ENCODE data around the gene GPATCH2. TPM values are rescaled to one million over a fixed set of nuclear protein-coding genes. Genes with fewer than 3 reads are reported as not detected.

GPATCH2 gene
- total and polyA plus RNA-seq, 10 of the 15 experiments (the other 5 are each of a cell fraction or from before 2014, with no cell fraction given): 3.2 to 12.2 (median 5.4) TPM

DNA sequence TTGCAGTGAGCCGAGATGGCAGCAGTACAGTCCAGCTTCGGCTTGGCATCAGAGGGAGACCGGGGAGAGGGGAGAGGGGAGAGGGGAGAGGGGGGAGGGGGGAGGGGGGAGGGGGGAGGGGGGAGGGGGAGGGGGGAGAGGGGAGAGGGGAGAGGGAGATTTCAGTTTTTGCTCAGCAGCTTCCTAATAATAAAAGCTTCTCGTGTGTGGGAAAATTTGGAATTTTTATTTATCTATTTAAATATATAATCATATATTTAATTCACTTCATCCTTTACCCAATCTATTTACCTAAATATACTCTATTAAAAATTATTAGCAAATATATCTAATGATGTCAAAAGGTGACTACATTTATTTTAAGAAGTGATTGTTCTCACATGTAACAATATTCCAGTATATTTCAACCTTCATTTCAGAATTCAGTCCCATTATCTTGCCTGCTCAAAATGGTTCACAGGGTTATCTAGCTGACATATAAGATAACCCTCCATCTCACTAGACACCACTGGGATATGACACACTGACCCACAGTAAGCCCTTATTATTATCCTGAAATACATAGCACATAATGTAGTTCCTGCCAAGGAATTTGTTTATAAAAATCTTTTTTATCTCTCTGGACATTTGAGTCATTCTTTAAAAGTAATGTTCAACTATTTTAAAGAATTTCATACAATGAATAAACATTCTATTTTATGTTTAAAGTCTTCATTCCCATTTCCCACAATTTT is 105.9 kb downstream of the GPATCH2 start:
- no peaks in the 10 kb centered on the region for H3K27me3 ChIP-seq (replicated peaks in 1 of 2; ENCODE audit: control insufficient read depth in 2 of 2, insufficient read depth in 2 of 2, low read length in 1 of 2)
- ChIA-PET SMC1A (ENCODE audit: uncharacterized antibody, unreplicated experiment) (interaction anchor here (1.0 kb wide), 1 partner anchor 52 kb away, joined by 3 read pairs; no protein-coding TSS in a partner anchor), POLR2A (no interaction called here), RAD21 (ENCODE audit: unreplicated experiment) (no interaction called here), CTCF (interaction anchor here (0.6 kb wide), 1 partner anchor 59 kb away, joined by 3 read pairs; no protein-coding TSS in a partner anchor)
- no peak overlapping the region for H2AFZ ChIP-seq (ENCODE audit: control insufficient read depth, low read depth, low read length)
- no peaks in the 10 kb centered on the region; a peak in 1 of 4 replicates for H3K36me3 ChIP-seq (ENCODE audit: control insufficient read depth in 2 of 2, insufficient read depth in 2 of 2, low read length in 1 of 2)
- intact Hi-C loops (cut with micrococcal nuclease; ENCODE audit: unreplicated experiment): no loop called here
- FAIRE-seq: no peak
- no peak overlapping the region for H3K4me3 ChIP-seq
- ATAC-seq: no peak
- no peak overlapping the region for H3K4me2 ChIP-seq (ENCODE audit: control insufficient read depth, insufficient read depth)
- BruUV-seq (replicated peaks): no TSS peak
- no peak for DNase-seq (ENCODE audit: low read depth, low spot score)
- in situ Hi-C loops (cut with MboI): no loop called here
- no peak overlapping the region for H3K27ac ChIP-seq (ENCODE audit: control insufficient read depth, insufficient read depth)
- no peaks in the 10 kb centered on the region for H4K20me1 ChIP-seq (ENCODE audit: control insufficient read depth, insufficient read depth)
- no peaks in the 10 kb centered on the region for H3K79me2 ChIP-seq (ENCODE audit: control insufficient read depth, insufficient read depth, low read length)
- no peaks in the 10 kb centered on the region for H3K4me1 ChIP-seq (ENCODE audit: control insufficient read depth, insufficient read depth, low read length)
- H3K9me3 ChIP-seq (replicated peaks; ENCODE audit: control insufficient read depth, insufficient read depth, low read length): no peaks in the 10 kb centered on the region; the same call in 2 of the 3 replicates
- 50% methylated on average over 1 of the region's 4 CpGs for WGBS (ENCODE audit: insufficient coverage, insufficient replicate concordance, low lambda C conversion rate, missing lambda C conversion rate)
- H3K9ac ChIP-seq (ENCODE audit: control insufficient read depth, insufficient read depth, low read length): no peak overlapping the region
- TF ChIP-seq FOXM1 (IDR thresholded peaks at IDR 0.05; ENCODE audit: low read depth, low read length) (no peak), SUPT20H (IDR thresholded peaks at IDR 0.05; ENCODE audit: borderline replicate concordance, control insufficient read depth, low read depth, low read length) (no peak), BACH1 (IDR thresholded peaks at IDR 0.05; ENCODE audit: borderline replicate concordance) (no peak), FOS (IDR thresholded peaks at IDR 0.05; ENCODE audit: borderline replicate concordance, extremely low read depth, insufficient read length) (no peak), ZBTB4 (CRISPR knock-in tag; IDR thresholded peaks at IDR 0.05) (no peak), TCF3 (IDR thresholded peaks at IDR 0.05; ENCODE audit: borderline replicate concordance, insufficient read depth, low read depth, low read length) (no peak), EZH2 (IDR thresholded peaks at IDR 0.05; ENCODE audit: borderline replicate concordance, control insufficient read depth, low read depth, low read length) (no peak), POLR2A (IDR thresholded peaks at IDR 0.05; ENCODE audit: low read depth, low read length) (no peak), YY1 (IDR thresholded peaks at IDR 0.05; ENCODE audit: low read depth, low read length) (no peak), EED (IDR thresholded peaks at IDR 0.05; ENCODE audit: low read depth) (no peak), ATF2 (IDR thresholded peaks at IDR 0.05; ENCODE audit: low read length) (no peak), RELB (IDR thresholded peaks at IDR 0.05; ENCODE audit: low read depth) (no peak), LARP7 (IDR thresholded peaks at IDR 0.05) (no peak), KLF5 (IDR thresholded peaks at IDR 0.05; ENCODE audit: partially characterized antibody) (no peak), CTCF (IDR thresholded peaks at IDR 0.05 in 2 of 3, conservative IDR thresholded peaks at IDR 0.05 in 1 of 3; ENCODE audit: control insufficient read depth in 2 of 3, extremely low read depth in 1 of 3, insufficient read depth in 1 of 3, low read depth in 3 of 3, low read length in 3 of 3) (no peak), MEF2A (IDR thresholded peaks at IDR 0.05; ENCODE audit: insufficient read depth, low read depth, low read length) (no peak)

Measured in GM12878 (cell line).